ENCODE measurements around the gene DACH2.

The DACH2 gene

DNA sequence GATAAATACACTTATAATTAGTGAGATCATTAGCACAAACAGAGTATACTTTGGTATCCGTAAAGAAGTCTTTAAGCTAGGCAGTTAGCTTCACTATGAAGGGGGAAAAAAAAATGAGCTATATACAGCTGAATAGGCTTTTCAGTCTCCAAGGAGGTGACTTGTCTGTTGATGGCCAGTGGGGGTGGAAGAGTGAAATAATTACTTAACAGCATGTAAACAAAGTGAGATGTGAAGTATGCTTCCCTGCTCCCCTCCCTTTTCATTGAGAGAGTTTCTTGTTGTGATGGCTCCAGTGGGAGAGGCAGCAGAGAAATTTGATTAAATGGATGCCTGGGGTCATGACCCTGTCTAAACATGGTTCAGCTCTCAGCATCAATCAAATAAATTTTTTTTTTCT is 180.9 kb downstream of the DACH2 start:
- no peak for DNase-seq

DNA sequence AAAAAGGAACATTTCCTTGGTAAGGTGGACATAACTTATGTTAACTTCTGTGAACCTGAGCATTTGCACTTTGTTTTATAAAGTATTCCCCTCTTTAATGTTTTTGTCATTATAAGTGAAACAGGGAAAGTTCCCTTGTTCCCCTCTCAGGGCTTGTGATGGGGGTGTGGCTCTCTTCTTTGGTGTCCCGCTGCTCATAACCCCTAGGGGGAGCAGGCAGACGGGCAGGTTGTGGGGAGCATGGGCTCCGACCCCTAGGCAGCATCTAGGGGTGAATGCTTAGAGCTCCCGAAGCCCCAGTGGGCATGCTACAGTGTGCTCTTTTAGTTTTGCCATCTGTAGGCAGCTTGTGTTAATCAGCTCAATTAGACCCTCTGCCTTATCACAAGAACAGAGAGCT is 200.4 kb downstream of the DACH2 start:
- DNase-seq, result no peak

DNA sequence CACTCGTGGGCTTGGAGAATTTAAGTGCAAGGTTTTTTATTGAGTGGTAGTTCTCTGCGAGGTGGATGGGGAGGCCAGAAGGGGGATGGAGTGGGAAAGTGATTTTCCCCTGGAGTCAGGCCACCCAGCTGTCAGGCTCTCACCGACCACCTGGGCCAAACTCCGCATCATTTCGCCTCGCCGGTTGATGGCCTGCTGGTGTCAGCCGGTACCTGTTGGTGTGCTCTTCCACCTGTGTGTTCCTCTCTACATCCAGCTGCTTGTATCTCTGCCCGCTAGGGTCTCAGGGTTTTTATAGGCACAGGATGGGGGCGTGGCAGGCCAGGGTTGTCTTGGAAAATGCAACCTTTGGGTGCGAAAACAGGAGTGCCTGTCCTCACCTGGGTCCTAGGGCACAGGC is 200.9 kb downstream of the DACH2 start:
- DNase-seq, result peak; percentile 8

DNA sequence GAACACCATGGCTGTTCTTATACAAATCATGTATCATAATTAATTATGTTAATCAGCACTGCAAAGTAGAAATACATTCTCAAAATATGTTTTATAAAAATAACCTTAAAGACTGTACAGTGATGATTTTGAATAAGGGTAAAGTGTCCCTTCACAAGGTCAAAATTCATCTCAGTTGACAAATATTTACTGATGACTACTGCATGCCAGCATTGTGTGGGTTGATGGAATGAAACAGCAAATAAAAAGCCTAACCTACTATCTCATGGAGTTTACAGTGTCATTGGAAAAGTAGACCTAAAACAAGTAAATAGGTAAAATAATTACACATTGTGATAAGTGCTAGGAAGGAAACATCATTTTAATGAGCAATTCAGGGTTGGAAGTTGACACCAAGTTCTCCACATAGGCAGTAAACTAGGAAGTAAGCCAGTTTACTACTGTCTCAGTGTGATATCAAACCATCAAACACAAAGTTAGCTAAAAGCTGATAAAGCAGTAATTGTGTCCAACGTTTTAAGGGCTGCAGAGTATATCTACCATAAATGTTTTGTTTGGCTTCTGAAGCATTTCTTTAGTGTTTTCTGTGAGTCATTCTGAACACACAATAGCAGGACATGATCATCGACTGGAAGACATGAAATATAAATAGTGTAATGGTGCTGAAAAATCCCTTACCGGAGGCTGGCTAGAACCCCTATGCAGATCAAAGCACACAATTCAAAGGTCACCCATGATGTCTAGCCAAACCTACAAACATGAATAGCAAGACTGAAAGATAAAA is 221.8 kb downstream of the DACH2 start:
- DNase-seq, result no peak

DNA sequence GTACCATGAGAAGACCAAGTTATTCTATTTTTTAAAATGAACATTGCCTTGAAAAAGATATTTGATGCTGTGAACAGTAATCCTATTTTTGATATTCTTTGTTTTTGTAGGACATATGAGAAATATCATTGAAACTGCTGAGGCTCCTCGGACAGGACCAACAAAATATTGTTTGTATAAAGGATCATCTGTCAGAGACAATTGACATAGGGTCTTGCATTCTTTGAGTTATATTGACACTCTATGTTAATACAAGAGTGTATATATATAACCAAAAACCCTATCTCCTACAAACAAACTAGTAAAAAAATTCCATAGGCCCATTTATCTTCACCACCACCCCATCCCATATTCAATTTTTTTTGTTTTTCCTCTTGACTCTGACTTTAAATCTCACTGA is 222.7 kb downstream of the DACH2 start:
- no peak for DNase-seq

DNA sequence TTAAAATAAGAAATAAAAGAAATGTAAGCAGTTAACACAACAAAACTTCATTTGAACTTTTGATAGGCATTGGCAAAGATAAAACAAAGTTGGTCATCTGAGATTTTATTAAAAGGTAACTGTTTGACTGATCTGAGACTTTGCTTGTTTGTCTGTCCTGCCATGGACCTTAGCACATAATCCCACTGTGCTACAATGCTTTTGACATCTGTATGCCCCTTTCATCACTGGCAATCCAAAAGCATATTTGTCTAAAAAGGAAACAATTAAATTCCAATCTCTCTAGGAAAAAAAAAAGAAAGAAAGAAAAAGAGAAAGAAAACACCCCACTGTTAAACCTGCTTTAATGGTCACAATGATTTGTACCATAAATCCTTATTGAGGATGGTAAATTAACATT is 231.0 kb downstream of the DACH2 start:
- no peak for DNase-seq

DNA sequence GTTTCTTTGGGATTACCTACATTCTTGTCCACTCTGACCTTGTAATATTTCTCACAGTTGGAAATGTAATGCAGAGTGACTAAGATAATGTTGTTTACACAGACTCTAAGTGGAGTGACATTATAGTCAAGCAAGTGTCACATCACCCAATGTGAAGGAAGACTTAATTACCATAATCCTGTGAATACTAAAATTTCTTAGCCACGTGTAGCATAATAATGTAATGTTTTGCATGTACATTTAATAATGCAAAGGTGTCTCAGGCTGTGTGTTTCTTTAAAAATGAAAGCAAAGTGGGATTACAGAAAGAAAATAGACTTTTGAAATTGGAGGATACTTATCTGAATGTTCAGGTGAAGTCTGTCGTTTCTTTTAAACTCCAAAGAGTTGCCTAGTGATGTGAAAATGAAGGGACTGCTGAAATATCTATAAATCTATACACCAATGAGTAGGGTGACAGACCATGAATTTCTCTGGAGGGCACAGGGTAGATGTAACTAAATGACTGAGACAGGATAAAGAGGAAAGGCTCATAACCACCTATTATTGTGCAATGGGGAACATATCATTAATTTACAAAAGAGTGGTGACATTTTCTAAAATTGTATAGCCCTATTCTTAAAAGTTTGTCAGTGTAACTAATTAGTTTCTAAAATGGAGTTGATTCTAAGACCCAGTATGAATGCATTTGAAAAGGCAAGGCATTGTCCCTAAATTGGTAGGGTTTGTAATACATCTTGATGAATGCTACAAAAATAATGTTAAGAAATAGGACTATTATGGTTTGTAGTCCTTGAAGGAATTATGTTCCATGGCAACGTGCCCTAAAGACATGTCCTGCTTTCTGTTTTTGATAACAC is 235.7 kb downstream of the DACH2 start:
- no peak for DNase-seq

DNA sequence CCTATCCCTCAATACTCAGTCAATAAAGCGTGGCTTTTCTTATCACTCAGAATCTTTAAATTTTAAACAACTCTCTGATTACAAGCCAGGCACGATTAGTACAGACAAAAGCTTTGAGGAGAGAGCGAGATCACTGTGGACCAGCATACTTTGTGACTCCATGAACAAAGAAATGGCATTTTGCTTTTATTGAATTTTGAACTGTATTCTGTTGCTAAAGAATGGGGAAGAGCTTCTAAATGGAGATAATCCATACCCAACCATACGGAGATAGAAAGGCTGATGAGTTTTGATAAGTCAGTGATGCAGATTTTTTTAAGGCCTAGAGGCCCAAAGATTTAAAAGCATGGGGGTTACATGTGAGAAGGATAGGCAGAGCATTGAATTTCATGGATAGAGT is 259.1 kb downstream of the DACH2 start:
- no peak for DNase-seq

DNA sequence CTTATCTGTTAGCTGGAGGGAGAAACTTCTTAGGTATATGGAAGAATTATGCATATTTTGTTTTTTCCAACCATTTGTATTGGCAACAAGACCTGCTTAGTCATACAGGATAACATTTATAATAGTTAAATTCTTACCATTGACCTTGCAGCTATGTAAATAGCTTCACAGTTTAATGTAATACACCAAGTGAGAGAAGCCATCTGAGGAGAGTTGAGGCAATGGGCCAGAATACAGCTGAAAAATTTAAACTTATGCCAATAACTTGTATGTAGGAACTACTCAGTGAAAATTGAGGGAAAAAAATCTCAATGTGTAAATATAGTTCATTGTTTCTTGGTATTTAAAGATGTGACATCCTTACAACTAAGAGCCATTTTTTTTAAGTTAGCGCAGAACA is 273.5 kb downstream of the DACH2 start:
- DNase-seq, result no peak

DNA sequence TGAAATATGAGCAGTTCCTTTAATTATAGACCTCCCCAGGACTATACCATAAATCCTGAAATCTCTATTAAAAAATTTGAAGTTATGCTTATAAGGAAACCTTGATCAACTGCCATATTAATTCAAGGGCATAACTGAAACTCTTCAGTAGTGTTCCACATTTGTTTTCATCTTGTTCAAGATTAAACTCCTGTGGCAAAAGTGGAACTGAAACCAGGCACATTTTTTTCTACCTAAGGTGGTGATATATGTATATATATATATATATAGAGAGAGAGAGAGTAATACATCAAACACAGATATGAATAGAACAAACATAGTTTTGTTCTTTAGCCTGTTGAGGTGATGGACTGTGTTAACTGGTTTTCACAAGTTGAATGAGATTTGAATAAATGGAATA is 287.9 kb downstream of the DACH2 start:
- DNase-seq, result no peak

DNA sequence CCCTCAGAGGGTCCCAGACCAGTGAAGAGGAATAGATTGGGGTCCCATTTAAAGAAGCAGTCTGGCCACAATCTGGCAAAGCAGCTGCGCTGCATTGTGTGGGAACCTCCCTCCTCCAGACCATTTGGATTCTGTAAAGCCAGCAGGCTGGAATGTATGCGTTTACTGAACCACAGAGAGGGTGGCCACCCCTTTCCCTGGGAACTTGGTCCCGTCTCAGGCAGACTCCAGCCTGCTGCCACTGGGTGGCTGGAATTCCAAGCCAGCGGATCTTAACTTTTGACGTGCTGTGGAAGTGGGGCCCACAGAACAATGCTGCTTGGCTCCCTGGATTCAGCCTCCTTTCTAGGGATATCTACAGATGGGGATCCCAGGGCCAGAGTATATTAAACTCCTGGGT is 307.2 kb downstream of the DACH2 start:
- no peak for DNase-seq

DNA sequence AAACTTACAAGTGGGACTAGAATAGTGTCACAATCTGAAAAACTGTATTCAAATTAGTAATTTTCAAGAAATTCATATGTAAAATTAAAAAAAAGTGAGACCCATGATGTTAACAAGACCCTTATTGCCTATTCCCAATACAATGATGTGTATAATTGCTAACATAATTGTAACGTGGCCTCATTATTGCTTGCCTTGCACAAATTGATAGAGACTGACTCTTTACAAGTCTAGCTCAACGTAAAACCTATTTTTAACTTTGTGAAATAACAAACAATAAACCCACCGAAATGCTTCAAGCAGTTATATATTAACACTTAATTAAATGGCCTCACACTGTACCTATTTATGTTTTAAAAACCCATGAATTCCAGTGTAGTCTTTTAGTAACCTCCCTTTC is 312.5 kb downstream of the DACH2 start:
- DNase-seq, result no peak

DNA sequence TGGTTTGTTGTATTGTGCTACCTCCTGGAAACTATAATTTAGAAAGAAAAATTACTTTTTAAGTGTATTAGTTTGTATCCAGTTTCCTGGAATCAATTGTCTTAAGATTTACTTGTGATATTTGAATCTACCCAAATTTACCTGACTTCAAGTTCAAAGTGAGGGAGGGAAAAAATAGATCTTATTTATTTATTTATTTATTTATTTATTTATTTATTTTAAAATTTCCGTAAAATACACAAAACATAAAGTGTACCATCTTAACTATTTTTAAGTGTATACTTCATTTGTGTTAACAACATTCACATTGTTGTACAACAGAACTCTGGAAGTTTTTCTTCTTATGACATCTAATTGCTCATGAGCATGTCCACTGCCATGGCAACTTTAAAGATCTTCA is 356.0 kb downstream of the DACH2 start:
- no peak for DNase-seq

DNA sequence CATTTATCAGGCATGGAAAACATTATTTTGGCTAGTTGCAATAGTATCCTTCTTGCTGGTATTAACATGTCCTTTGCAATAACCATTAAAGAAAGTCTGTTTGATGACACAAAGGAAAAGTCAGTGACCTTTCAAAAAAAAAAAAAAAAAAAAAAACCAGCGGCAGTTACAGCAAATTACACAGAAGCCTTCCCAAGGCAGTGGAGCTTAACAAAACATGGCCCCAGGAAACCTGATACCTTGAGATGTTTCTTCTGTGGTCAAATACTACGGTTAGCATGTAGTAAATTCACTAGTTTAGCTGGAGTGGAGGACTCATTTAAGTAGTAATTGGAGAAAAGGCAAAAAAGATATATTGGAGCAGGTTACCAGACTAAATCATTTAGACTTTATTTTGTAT is 359.1 kb downstream of the DACH2 start:
- no peak for DNase-seq

DNA sequence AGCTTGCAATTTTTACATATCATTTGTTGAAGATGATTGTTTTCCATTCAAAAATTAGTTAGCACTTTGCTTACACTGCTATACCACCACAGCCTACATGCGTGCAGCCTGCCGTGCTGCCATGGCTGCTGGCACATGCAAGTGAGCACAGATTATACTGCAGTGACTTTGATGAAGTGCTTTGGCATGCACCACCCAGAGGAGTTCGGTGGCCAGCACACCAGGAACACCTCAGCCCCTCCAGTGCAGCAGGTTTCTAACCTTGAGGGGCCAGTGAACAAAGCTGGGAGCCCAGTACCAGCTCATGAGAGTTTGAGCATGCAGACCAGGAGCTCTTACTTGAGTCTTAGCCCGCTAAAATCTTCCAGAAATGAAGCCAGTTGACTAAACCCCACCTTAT is 431.5 kb downstream of the DACH2 start:
- no peak for DNase-seq

DNA sequence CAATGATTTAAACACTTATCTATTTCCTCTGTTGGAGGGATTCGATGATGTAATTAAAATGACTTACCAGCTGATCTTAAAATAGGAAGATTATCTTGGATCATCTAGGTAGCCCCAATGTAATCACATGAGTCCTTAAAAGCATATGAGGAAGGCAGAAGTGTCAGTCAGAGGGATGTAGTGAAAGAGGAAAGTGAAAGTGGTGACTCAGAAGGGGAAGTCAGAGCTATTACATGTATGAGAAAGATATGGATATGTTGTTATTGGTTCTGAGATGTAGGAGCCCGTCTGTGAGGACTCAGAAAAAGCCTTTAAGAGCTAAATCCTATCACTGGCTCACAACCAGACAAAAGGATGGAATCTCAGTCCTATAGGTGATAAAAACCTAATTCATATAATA is 456.4 kb downstream of the DACH2 start:
- no peak for DNase-seq

DNA sequence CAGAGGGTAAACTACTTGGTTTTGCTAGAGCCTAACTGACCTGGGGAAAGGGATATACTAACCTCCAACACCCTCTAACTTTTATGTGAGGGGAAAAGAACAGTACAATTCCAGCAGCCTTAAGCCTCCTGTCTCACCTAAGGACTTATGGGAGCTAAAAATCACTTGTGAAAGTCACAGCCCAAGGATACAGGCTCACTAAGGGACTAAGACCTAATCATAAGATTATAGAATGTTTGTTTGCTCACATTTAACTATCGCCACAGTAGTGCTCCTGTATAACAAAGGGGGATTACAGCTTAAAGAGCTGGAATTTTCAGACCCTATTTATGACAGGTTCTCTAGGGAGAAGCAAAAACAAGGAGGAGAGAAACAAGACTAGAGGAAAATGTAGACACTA is 548.7 kb downstream of the DACH2 start:
- no peak for DNase-seq

DNA sequence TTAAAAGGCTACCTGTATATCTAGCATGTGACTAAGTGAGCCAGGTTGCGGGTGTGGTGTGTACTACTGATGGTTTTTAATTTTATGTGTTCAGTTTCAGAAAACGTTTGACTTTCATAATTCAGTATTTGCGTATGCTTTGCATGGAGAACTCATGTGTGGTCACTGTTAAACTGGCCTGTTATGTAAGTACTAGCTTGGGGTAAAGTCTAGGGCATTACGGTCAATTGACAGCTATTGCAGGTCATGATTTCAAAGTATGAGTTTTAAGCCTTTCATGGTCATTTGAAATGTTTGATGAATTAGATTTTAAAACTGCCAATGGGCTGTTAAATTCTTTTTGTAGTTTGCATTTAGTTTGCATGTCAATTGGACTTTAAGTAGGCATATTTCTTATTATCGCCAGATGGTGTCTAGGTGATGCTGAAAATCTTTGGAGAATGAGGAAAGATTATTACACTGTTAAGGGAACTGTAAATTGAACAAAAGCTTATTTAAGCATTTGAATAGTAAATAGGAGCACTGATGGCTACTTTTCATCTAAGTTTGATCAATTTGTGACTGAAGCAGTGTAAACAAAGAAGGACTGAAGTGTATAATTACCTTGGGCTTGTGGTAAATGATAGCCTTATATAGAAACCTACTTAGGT is 563.4 kb downstream of the DACH2 start:
- no peak for DNase-seq

DNA sequence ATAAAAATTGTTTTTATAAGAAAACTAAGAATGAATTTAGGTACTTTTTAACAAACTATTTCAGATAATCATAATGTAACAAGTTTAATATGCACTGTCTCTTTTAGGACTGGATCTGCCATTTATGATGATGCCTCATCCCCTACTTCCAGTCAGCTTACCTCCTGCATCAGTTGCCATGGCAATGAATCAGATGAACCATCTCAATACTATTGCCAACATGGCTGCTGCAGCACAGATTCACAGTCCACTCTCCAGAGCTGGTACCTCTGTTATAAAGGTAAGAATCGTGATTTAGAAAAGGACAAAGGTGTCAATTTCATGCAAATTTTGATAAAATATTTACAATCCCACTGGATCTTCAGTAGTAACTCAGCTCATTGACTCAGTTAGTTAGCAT is 566.2 kb downstream of the DACH2 start:
- DNase-seq, result no peak

DNA sequence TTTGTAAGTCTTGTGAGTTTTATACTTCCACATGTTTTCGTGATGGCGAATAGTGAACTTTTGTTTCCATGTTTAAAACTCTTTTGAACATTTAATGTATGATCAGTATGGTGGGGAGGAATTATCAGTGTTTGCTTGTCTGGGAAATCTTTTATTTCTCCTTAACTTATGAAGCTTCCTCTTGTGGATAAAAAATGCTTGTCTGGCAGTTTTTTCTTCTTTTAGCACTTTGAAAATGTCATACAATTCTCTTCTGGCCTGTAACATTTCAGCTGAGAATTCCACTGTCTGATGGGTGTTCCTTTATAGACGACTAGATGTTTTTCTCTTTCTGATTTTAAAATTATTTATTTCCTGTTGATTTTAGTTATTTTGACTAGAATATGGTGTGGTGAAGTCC is 576.0 kb downstream of the DACH2 start:
- no peak for DNase-seq

DNA sequence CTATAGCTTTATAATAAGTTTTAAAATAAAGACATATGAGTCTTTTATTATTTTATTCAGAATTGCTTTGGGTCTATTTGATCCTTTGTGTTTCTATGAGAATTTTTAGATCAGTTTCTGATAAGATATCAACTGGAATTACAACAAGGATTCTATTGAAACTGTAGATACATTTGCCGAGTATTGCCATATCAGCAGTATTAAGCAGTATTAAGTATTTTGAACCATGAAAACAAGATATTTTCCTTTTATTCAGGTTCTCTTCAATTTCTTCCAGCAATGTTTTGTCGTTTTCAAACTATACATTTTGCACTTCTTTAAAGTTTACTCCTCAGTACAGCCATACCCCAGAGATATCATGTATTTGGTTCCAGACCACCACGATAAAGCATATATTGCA is 598.8 kb downstream of the DACH2 start:
- no peak for DNase-seq

DNA sequence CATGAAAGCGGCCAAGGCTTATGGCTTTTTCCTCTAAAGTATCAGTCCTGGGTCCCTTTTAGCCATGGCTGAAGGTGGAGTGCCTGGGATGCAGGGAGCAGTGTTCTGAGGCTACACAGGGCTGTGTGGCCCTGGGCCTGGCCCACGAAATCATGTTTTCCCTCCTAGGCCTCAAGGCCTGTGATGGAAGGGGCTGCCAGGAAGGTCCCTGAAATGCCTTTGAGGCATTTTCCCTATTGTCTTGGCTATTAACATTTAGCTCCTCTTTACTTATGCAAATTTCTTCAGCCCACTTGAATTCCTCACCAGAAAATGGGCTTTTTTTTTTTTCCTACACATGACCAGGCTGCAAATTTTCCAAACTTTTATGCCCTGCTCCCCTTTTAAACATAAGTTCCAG is 657.0 kb downstream of the DACH2 start:
- no peak for DNase-seq

DNA sequence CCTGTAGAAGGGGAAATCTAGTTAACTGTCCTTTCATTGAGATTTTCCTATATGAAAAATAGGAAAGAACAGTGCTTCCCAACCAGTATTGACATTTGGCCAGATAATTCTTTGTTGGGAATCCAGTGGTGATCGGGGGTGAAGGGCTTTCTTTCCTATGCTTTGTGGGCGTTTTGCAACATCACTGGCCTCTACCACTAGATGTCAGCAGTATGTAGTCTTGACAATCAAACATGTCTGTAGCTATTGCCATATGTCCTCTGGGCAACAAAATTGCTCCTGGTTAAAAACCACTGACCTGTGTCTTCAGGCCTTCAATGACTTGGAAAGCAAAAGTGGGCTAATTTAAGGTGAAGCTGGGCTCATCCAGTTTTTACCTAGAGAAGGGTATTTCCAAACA is 658.5 kb downstream of the DACH2 start:
- DNase-seq, result no peak

DNA sequence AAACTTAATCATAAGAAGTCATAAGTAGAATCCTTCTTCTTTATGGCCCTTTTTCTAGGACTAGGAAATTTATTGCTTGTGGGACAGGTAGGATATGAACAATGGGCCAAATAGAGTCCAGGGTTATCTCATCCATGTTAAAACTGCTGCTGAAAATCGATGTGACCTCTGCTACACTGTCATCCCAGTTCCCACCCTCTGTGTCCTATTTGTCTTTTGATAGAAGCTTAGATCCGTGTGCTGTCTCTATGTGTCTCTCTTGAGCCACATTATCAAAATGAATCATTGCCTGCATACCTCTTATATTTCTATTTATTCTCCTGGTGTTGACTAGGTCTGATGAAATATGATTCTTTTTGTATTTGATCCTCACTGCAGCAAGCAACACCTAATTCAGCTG is 661.4 kb downstream of the DACH2 start:
- no peak for DNase-seq

All from femur (tissue), 1 donor.